Activated B cell treated with CpG ODN at 0.5 μM for 24 hours (primary cell): ENCODE measurements around the gene CGAS. TPM values are rescaled to one million over a fixed set of nuclear protein-coding genes. Genes with fewer than 3 reads are reported as not detected.
A peak's percentile ranks its signal among the peaks of the same experiment; 100 is the strongest.

ENCODE experiments used
- ATAC-seq: fragments of 200-7000 bp; cut with Tn5 transposase; one replicate; pipeline ENCODE4 v1.10.0; 2021; ENCODE audit warnings: low read depth, mild to moderate bottlenecking, moderate library complexity
- CTCF ChIA-PET: fragments of 350-600 bp; sonication (Branson Sonifier 250); formaldehyde crosslinking; loops from one replicate; lab custom pipeline; 2021; ENCODE audit warnings: antibody characterized with exemption; lab: Charles Lee
- POLR2A ChIA-PET: fragments of 350-600 bp; sonication (Branson Sonifier 250); formaldehyde crosslinking; loops from one replicate; lab custom pipeline; 2021; ENCODE audit warnings: antibody characterized with exemption; lab: Charles Lee
- DNase-seq: peaks from one replicate; pipeline ENCODE4 v3.0.0; 2022
- H3K27ac Mint-ChIP-seq: one replicate; pipeline ENCODE4 v1.8.0; 2020; ENCODE audit warnings: mixed read lengths
- H3K27me3 Mint-ChIP-seq: one replicate; pipeline ENCODE4 v1.8.0; 2021; ENCODE audit warnings: mixed read lengths
- H3K36me3 Mint-ChIP-seq: one replicate; pipeline ENCODE4 v1.8.0; 2021; ENCODE audit warnings: low read depth, mixed read lengths
- H3K4me1 Mint-ChIP-seq: one replicate; pipeline ENCODE4 v1.8.0; 2021; ENCODE audit warnings: mixed read lengths
- H3K4me3 Mint-ChIP-seq: one replicate; pipeline ENCODE4 v1.8.0; 2020; ENCODE audit warnings: mild to moderate bottlenecking, mixed read lengths
- H3K9me3 Mint-ChIP-seq: one replicate; pipeline ENCODE4 v1.8.0; 2020; ENCODE audit warnings: mixed read lengths
- CTCF ChIP-seq: fragments of 200-600 bp; IDR thresholded peaks from one replicate; pipeline ENCODE4 v1.8.0; 2022; ENCODE audit warnings: antibody characterized with exemption, mild to moderate bottlenecking
- intact Hi-C: fragments of 100-400 bp; cut with micrococcal nuclease; formaldehyde crosslinking; loops from one replicate; pipeline ENCODE4 v1.15.1; 2024
- total RNA-seq: library from RNA; stranded (reverse); gene quantifications from 2 replicates; pipeline ENCODE4 v1.2.3, GENCODE V29; 2022

Gene CGAS
- total RNA-seq, 1 donor from 2014 or later, result 24.3 TPM

- Mint-ChIP-seq H3K27ac (peak overlapping the region; percentile 91), H3K4me1 (peaks cover 22% of the 10 kb centered on the region), H3K27me3 (no peaks in the 10 kb centered on the region), H3K4me3 (peak overlapping the region; percentile 93), H3K36me3 (peaks cover 20% of the 10 kb centered on the region), H3K9me3 (no peaks in the 10 kb centered on the region)
- peak; percentile 54 for DNase-seq
- intact Hi-C loops, result loop anchor here (1.0 to 5.0 kb wide), 11 partner anchors 9 to 1831 kb away; partner anchors contain the start of genes COL12A1, EEF1A1, KCNQ5 and MTO1
- ChIA-PET CTCF (interaction anchor here (0.9 to 2.0 kb wide), 4 partner anchors 20 to 202 kb away, joined by 3 to 13 read pairs (median 4); partner anchors contain the start of gene SLC17A5), POLR2A (interaction anchor here (0.7 to 4.0 kb wide), 17 partner anchors 8 to 202 kb away, joined by 3 to 145 read pairs (median 4); partner anchors contain the start of genes EEF1A1, MTO1 and SLC17A5)
- ATAC-seq, result peak; percentile 59
- no peak for TF ChIP-seq CTCF
Measured at GRCh38 chr6:73451223-73452106, 632 bp downstream of the CGAS start.

- no peak overlapping the region for H3K27ac Mint-ChIP-seq
- no peak for DNase-seq
- peaks cover 65% of the 10 kb centered on the region for H3K36me3 Mint-ChIP-seq
- ChIA-PET POLR2A (interaction anchor here (0.8 to 2.4 kb wide), 2 partner anchors 18 to 68 kb away, joined by 3 to 12 read pairs; partner anchors contain the start of gene MTO1), CTCF (no interaction called here)
- no peak for TF ChIP-seq CTCF
- H3K9me3 Mint-ChIP-seq, result no peaks in the 10 kb centered on the region
- peaks cover 31% of the 10 kb centered on the region for H3K4me1 Mint-ChIP-seq
- intact Hi-C loops, result no loop called here
- ATAC-seq, result no peak
- H3K4me3 Mint-ChIP-seq, result no peak overlapping the region
- no peaks in the 10 kb centered on the region for H3K27me3 Mint-ChIP-seq
Measured at GRCh38 chr6:73443555-73443954, 8.5 kb downstream of the CGAS start.

- DNase-seq (no peak), ATAC-seq (no peak)
- H3K27me3 Mint-ChIP-seq, result no peaks in the 10 kb centered on the region
- no peak overlapping the region for H3K4me3 Mint-ChIP-seq
- POLR2A ChIA-PET, result no interaction called here
- TF ChIP-seq CTCF, result no peak
- no peaks in the 10 kb centered on the region for H3K9me3 Mint-ChIP-seq
- intact Hi-C loops, result no loop called here
- peaks cover 3% of the 10 kb centered on the region for H3K4me1 Mint-ChIP-seq
- H3K36me3 Mint-ChIP-seq, result peaks cover 68% of the 10 kb centered on the region
- H3K27ac Mint-ChIP-seq, result no peak overlapping the region
- CTCF ChIA-PET, result no interaction called here
Measured at GRCh38 chr6:73435236-73435635, 16.9 kb downstream of the CGAS start.

GRCh38 chr6:73421534-73421933, 30.6 kb downstream of the CGAS start:
- Mint-ChIP-seq H3K27me3 (no peaks in the 10 kb centered on the region), H3K27ac (no peak overlapping the region), H3K4me3 (no peak overlapping the region), H3K9me3 (no peaks in the 10 kb centered on the region), H3K4me1 (no peaks in the 10 kb centered on the region), H3K36me3 (peaks cover 56% of the 10 kb centered on the region)
- POLR2A ChIA-PET, result no interaction called here
- CTCF ChIA-PET, result no interaction called here
- DNase-seq (no peak), ATAC-seq (no peak)
- intact Hi-C loops, result no loop called here
- TF ChIP-seq CTCF, result no peak

- H3K4me1 Mint-ChIP-seq, result no peaks in the 10 kb centered on the region
- no peaks in the 10 kb centered on the region for H3K9me3 Mint-ChIP-seq
- no peak for DNase-seq
- H3K27ac Mint-ChIP-seq, result no peak overlapping the region
- intact Hi-C loops, result no loop called here
- CTCF ChIA-PET, result no interaction called here
- peaks cover 54% of the 10 kb centered on the region for H3K36me3 Mint-ChIP-seq
- no peak for TF ChIP-seq CTCF
- H3K4me3 Mint-ChIP-seq, result no peak overlapping the region
- no peak for ATAC-seq
- H3K27me3 Mint-ChIP-seq, result no peaks in the 10 kb centered on the region
- POLR2A ChIA-PET, result no interaction called here
Measured at GRCh38 chr6:73418081-73418741, 33.9 kb downstream of the CGAS start.
